ENCODE data around the gene CTNS. TPM values are rescaled to one million over a fixed set of nuclear protein-coding genes. Genes with fewer than 3 reads are reported as not detected.

CTNS gene
- total and polyA plus RNA-seq, 9 donors, result 10.1 to 23.3 (median 14.5) TPM

- no peak for DNase-seq
- WGBS, 3 donors, result 14 to 42% (median 20%) methylated on average over 3 of the region's 3 CpGs
- no peak overlapping the region for H3K27ac ChIP-seq
- no peaks in the 10 kb centered on the region for H3K4me1 ChIP-seq (ENCODE audit: insufficient read depth)
- no peaks in the 10 kb centered on the region for H3K9me3 ChIP-seq
- no peak overlapping the region for H3K4me3 ChIP-seq
- no peaks in the 10 kb centered on the region for H3K27me3 ChIP-seq
- no peaks in the 10 kb centered on the region for H3K36me3 ChIP-seq
- intact Hi-C loops (cut with DNase I), result no loop called here
- TF ChIP-seq POLR2A (IDR thresholded peaks at IDR 0.05) (no peak), EP300 (IDR thresholded peaks at IDR 0.05) (no peak)
- TF ChIP-seq, protein P1, sequence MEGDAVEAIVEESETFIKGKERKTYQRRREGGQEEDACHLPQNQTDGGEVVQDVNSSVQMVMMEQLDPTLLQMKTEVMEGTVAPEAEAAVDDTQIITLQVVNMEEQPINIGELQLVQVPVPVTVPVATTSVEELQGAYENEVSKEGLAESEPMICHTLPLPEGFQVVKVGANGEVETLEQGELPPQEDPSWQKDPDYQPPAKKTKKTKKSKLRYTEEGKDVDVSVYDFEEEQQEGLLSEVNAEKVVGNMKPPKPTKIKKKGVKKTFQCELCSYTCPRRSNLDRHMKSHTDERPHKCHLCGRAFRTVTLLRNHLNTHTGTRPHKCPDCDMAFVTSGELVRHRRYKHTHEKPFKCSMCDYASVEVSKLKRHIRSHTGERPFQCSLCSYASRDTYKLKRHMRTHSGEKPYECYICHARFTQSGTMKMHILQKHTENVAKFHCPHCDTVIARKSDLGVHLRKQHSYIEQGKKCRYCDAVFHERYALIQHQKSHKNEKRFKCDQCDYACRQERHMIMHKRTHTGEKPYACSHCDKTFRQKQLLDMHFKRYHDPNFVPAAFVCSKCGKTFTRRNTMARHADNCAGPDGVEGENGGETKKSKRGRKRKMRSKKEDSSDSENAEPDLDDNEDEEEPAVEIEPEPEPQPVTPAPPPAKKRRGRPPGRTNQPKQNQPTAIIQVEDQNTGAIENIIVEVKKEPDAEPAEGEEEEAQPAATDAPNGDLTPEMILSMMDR (IDR thresholded peaks at IDR 0.05), result no peak
These were observed 71.8 kb downstream of the CTNS start for GRCh38 chr17:3708366-3708765.

GRCh38 chr17:3710951-3711383 lies 74.4 kb downstream of the CTNS start:
- no peak overlapping the region for H3K27ac ChIP-seq
- no peak for DNase-seq
- H3K36me3 ChIP-seq, result no peaks in the 10 kb centered on the region
- TF ChIP-seq EP300 (IDR thresholded peaks at IDR 0.05) (no peak), POLR2A (IDR thresholded peaks at IDR 0.05) (no peak)
- TF ChIP-seq, protein P1 (IDR thresholded peaks at IDR 0.05), result no peak
- no peak overlapping the region for H3K4me3 ChIP-seq
- H3K9me3 ChIP-seq, result no peaks in the 10 kb centered on the region
- 74 to 78% (median 75%) methylated on average over 5 of the region's 5 CpGs for WGBS, 3 donors
- H3K4me1 ChIP-seq (ENCODE audit: insufficient read depth), result no peaks in the 10 kb centered on the region
- intact Hi-C loops (cut with DNase I), result no loop called here
- H3K27me3 ChIP-seq, result no peaks in the 10 kb centered on the region

Other genes with a start within 250 kb of the CTNS start
- not detected for gene OR1E1, start 238.3 kb upstream of the CTNS start, total RNA-seq
- not detected for gene OR1E1, start 238.3 kb upstream of the CTNS start, polyA plus RNA-seq
- not detected for gene OR3A3, start 225.4 kb upstream of the CTNS start, total RNA-seq
- gene OR3A3, start 225.4 kb upstream of the CTNS start, polyA plus RNA-seq, result not detected
- gene OR1E2, start 202.9 kb upstream of the CTNS start, total RNA-seq, result not detected
- not detected for gene OR1E2, start 202.9 kb upstream of the CTNS start, polyA plus RNA-seq
- under 1 TPM in 2 of 7 donors, not detected in 5; 0.40 to 0.89 TPM for gene SPATA22, start 164.9 kb upstream of the CTNS start, total RNA-seq
- gene SPATA22, start 164.9 kb upstream of the CTNS start, polyA plus RNA-seq, result under 1 TPM in 1 of 2 donors, not detected in 1; 0.30 TPM
- gene ASPA, start 160.8 kb upstream of the CTNS start, total RNA-seq, result 10 to 100 TPM in 1 of 7 donors, 1 to 10 TPM in 4, under 1 TPM in 2; 0.46 to 10.3 (median 2.9) TPM
- gene ASPA, start 160.8 kb upstream of the CTNS start, polyA plus RNA-seq, result 1 to 10 TPM; 1.9 to 7.7 TPM
- 1 to 10 TPM in 5 of 7 donors, under 1 TPM in 2; 0.12 to 5.8 (median 2.2) TPM for gene TRPV3, start 78.9 kb upstream of the CTNS start, total RNA-seq
- gene TRPV3, start 78.9 kb upstream of the CTNS start, polyA plus RNA-seq, result 1 to 10 TPM in 1 of 2 donors, under 1 TPM in 1; 0.85 to 1.3 TPM
- 10 to 100 TPM in 2 of 7 donors, 1 to 10 TPM in 5; 4.1 to 13.3 (median 6.5) TPM for gene TRPV1, start 27.3 kb upstream of the CTNS start, total RNA-seq
- 1 to 10 TPM; 3.4 to 6.7 TPM for gene TRPV1, start 27.3 kb upstream of the CTNS start, polyA plus RNA-seq
- gene SHPK, start 510 bp upstream of the CTNS start, total RNA-seq, result 10 to 100 TPM in 6 of 7 donors, 1 to 10 TPM in 1; 7.9 to 16.6 (median 14.0) TPM
- gene SHPK, start 510 bp upstream of the CTNS start, polyA plus RNA-seq, result 1 to 10 TPM; 6.6 to 9.1 TPM
- 100 to 1,000 TPM in 6 of 7 donors, 10 to 100 TPM in 1; 64.3 to 166 (median 128) TPM for gene TAX1BP3, start 31.8 kb downstream of the CTNS start, total RNA-seq
- gene TAX1BP3, start 31.8 kb downstream of the CTNS start, polyA plus RNA-seq, result 100 to 1,000 TPM in 1 of 2 donors, 10 to 100 TPM in 1; 48.7 to 100 TPM
- gene EMC6, start 32.1 kb downstream of the CTNS start, total RNA-seq, result 10 to 100 TPM in 6 of 7 donors, 1 to 10 TPM in 1; 7.6 to 28.7 (median 20.5) TPM
- gene EMC6, start 32.1 kb downstream of the CTNS start, polyA plus RNA-seq, result 10 to 100 TPM; 20.3 to 38.9 TPM
- gene P2RX5, start 59.4 kb downstream of the CTNS start, total RNA-seq, result 1 to 10 TPM in 2 of 7 donors, under 1 TPM in 5; 0.15 to 1.1 (median 0.61) TPM
- gene P2RX5, start 59.4 kb downstream of the CTNS start, polyA plus RNA-seq, result under 1 TPM; 0.23 to 0.63 TPM
- gene HASPIN, start 87.1 kb downstream of the CTNS start, total RNA-seq, result under 1 TPM in 6 of 7 donors, not detected in 1; 0.10 to 0.92 (median 0.25) TPM
- gene HASPIN, start 87.1 kb downstream of the CTNS start, polyA plus RNA-seq, result under 1 TPM; 0.15 to 0.38 TPM
- 10 to 100 TPM; 13.3 to 22.3 (median 16.5) TPM for gene ITGAE, start 164.4 kb downstream of the CTNS start, total RNA-seq
- 10 to 100 TPM; 21.6 to 27.0 TPM for gene ITGAE, start 164.4 kb downstream of the CTNS start, polyA plus RNA-seq
- 10 to 100 TPM; 15.7 to 43.2 (median 37.6) TPM for gene NCBP3, start 209.5 kb downstream of the CTNS start, total RNA-seq
- 10 to 100 TPM; 17.7 to 38.9 TPM for gene NCBP3, start 209.5 kb downstream of the CTNS start, polyA plus RNA-seq